Measurements from ENCODE around the gene PTGDR2.

PTGDR2 gene

DNA sequence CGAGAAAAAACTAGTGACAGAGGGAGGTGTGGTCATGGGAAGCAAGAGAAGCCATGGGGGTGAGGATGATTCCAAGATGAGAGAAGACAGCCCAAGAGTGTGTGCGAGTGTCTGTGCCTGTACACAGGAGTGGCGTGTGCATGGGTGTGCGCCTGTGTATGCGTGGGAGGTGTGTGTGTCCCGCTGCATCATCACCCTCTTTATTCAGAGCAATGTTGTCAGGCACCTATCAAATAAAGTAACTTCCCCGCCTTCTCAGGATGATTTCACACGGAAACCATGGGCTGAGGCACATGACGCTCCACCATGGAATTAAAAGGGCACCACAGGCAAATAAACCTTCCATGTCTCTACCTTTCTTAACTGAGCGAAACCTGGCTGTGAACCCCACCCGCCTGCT lies 46.1 kb downstream of the PTGDR2 start:
- DNase-seq (ENCODE audit: low read depth): no peak

- DNase-seq (ENCODE audit: low read depth): no peak
These were observed 46.5 kb downstream of the PTGDR2 start for GRCh38 chr11:60809249-60809648.

DNA sequence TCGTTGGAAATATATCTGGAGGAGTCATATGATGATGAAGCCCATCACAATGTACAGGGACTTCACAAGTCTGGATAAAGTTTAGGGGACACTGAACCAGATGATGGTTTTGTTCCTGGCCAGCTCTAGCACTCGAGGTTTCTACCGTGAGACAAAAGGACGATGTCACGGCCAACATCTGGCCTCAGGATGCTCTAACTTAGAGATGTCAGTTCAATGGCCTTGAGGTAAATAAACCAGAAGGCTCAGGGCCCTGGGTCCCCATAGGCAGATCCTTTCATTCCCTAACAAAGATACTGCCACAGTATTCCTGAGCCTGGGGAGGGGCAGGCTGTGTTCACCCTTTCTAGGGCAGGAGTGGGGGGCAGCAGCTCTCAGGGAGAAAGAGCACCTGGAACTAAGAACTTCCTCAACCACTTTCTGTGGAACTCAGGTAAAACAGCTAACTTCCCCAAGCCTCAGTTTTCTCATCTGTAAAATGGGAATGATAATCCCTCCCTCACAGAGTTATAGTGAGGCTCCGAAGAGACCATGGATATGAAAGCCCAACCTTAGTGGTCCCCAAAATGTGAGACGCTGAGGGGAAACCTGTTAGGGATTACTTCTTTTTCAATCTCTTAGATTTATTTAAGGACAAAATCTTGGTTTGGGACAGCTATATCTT lies 52.3 kb downstream of the PTGDR2 start:
- DNase-seq (ENCODE audit: low read depth): no peak

DNA sequence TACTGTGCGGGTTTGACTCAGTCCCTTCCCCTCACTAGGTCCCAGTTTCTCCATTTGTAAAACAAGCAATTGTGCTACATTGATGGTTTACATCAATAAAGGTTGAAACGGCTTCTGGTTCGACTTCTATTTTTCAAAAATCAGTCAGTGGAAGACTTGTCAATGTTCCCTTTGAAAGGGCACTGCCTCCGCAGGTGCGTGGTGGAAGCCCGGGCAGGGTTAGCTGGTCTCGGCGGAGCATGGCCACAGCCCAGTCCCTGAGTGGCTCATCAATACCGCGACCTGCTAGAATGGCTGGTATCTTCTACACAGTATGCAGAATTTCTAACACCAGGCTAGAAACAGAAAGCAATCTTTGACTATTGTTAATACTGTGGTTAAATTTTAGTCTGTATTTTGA lies 54.6 kb downstream of the PTGDR2 start:
- no peak for DNase-seq (ENCODE audit: low read depth)

Measured in ELR (cell line).